OCI-LY7 (cell line): ENCODE measurements around the gene CA10.

ENCODE experiments used
- CTCF ChIP-seq: fragments of 200-600 bp; sonication (generic); conservative IDR thresholded peaks from 2 replicates; pipeline ENCODE4 v1.5.1; 2014; ENCODE audit warnings: mild to moderate bottlenecking, antibody characterized with exemption, low read length, moderate library complexity, mixed read lengths
- EZH2phosphoT487 ChIP-seq: fragments of 200-600 bp; sonication (generic); IDR thresholded peaks from 2 replicates; pipeline ENCODE4 v1.6.1; 2018; ENCODE audit warnings: low read depth, borderline replicate concordance, mild to moderate bottlenecking, mixed run types, antibody characterized with exemption, low read length, moderate library complexity, mixed read lengths

DNA sequence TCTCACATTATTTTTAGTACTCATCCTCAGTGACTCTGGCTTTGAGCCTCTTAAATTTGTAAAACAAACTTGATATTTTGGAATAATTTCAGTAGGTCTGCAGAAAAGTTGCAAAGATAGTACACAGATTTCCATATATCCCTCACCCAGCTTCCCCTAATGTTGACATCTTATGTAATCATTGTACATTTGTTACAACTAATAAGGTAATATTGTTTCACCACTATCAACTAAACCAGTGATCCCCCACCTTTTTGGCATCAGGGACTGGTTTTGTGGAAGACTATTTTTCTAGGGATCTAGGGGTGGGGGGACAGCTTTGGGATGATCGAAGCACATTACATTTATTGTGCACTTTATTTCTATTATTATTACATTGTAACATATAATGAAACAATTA lies 391.2 kb downstream of the CA10 start:
- TF ChIP-seq CTCF: no peak
- TF ChIP-seq EZH2phosphoT487: no peak
